Thoracic aorta (tissue), 2 donors: ENCODE measurements around the gene LTF. TPM values are rescaled to one million over a fixed set of nuclear protein-coding genes. Genes with fewer than 3 reads are reported as not detected.

Experiments used
- ATAC-seq: fragments of 150-250 bp; one replicate; pipeline ENCODE4 v1.8.0; 2017; ENCODE audit warnings: low read depth; ENCODE audit not compliant: insufficient number of reproducible peaks, low FRiP score
- DNase-seq: peaks from one replicate; pipeline ENCODE4 v3.0.0-alpha.2; 2020; ENCODE audit warnings: low spot score
- H3K27ac ChIP-seq, 2 donors: fragments of 200-600 bp; sonication (generic); 1 replicate in 1 of 2; 2 replicates in 1 of 2; pipeline ENCODE4 v1.5.1; 2016; ENCODE audit warnings: mild to moderate bottlenecking in 2 of 2, moderate library complexity in 2 of 2
- H3K27me3 ChIP-seq: fragments of 200-600 bp; sonication (generic); replicated peaks from 2 replicates; pipeline ENCODE4 v1.6.0; 2016; ENCODE audit warnings: mild to moderate bottlenecking; ENCODE audit not compliant: insufficient read depth
- H3K36me3 ChIP-seq: fragments of 200-600 bp; sonication (generic); one replicate; pipeline ENCODE4 v1.5.1; 2016
- H3K4me1 ChIP-seq, 2 donors: fragments of 200-600 bp; sonication (generic); 1 replicate in 1 of 2; 2 replicates in 1 of 2; pipeline versions ENCODE4 v1.5.1 to v1.6.0; 2016; ENCODE audit warnings: low read depth in 2 of 2, mild to moderate bottlenecking in 1 of 2; ENCODE audit not compliant: control insufficient read depth in 1 of 2
- H3K4me3 ChIP-seq: fragments of 200-600 bp; sonication (generic); 2 replicates; pipeline ENCODE4 v1.5.1; 2016; ENCODE audit warnings: mild to moderate bottlenecking
- H3K9me3 ChIP-seq: fragments of 200-600 bp; sonication (generic); 2 replicates; pipeline ENCODE4 v1.5.1; 2016
- CTCF ChIP-seq: fragments of 200-600 bp; sonication (generic); IDR thresholded peaks from one replicate; pipeline ENCODE4 v1.5.1; 2019; ENCODE audit warnings: antibody characterized with exemption
- total RNA-seq, 2 donors: library from RNA; depleted of rRNA; stranded (reverse); fragments of >200 nt; gene quantifications; one replicate each; pipeline versions ENCODE4 v1.1.0 to v1.2.3, GENCODE V29; 2016

LTF gene
- total RNA-seq, 2 donors from 2014 or later: 0.28 to 3.0 TPM

- Histone ChIP-seq H3K4me1 (peaks cover 4 to 10% of the 10 kb centered on the region in 2 donors), H3K27ac (no peak overlapping the region), H3K36me3 (no peaks in the 10 kb centered on the region), H3K27me3 (no peaks in the 10 kb centered on the region), H3K9me3 (peaks cover 5% of the 10 kb centered on the region), H3K4me3 (no peak overlapping the region)
- TF ChIP-seq CTCF: no peak
- ATAC-seq (no peak), DNase-seq (no peak)
These were observed 6.1 kb upstream of the LTF start for GRCh38 chr3:46470831-46471230.

- ATAC-seq (no peak), DNase-seq (no peak)
- no peak overlapping the region for H3K27ac ChIP-seq
- no peaks in the 10 kb centered on the region for H3K27me3 ChIP-seq
- no peaks in the 10 kb centered on the region for H3K36me3 ChIP-seq
- H3K4me1 ChIP-seq: peaks cover 4 to 10% of the 10 kb centered on the region in 2 donors
- TF ChIP-seq CTCF: no peak
- no peak overlapping the region for H3K4me3 ChIP-seq
- H3K9me3 ChIP-seq: peaks cover 3% of the 10 kb centered on the region
These were observed 5.1 kb upstream of the LTF start for GRCh38 chr3:46469680-46470357.

- ATAC-seq (no peak), DNase-seq (no peak)
These were observed 4.3 kb upstream of the LTF start for GRCh38 chr3:46468753-46469600.

GRCh38 chr3:46467562-46467961 lies 2.9 kb upstream of the LTF start:
- H3K27me3 ChIP-seq: no peaks in the 10 kb centered on the region
- H3K27ac ChIP-seq: no peak overlapping the region
- TF ChIP-seq CTCF: no peak
- H3K36me3 ChIP-seq: no peaks in the 10 kb centered on the region
- no peak overlapping the region for H3K4me3 ChIP-seq
- no peaks in the 10 kb centered on the region for H3K9me3 ChIP-seq
- ATAC-seq (no peak), DNase-seq (no peak)
- peaks cover 4 to 10% of the 10 kb centered on the region in 2 donors for H3K4me1 ChIP-seq

More at GRCh38 chr3:46468753-46469600, 4.3 kb upstream of the LTF start:
- peaks cover 4 to 10% of the 10 kb centered on the region in 2 donors for H3K4me1 ChIP-seq
- no peaks in the 10 kb centered on the region for H3K27me3 ChIP-seq
- no peaks in the 10 kb centered on the region for H3K9me3 ChIP-seq
- no peaks in the 10 kb centered on the region for H3K36me3 ChIP-seq
- no peak for TF ChIP-seq CTCF
- no peak overlapping the region for H3K4me3 ChIP-seq
- no peak overlapping the region for H3K27ac ChIP-seq

GRCh38 chr3:46466871-46467403 lies 2.2 kb upstream of the LTF start:
- Histone ChIP-seq H3K36me3 (no peaks in the 10 kb centered on the region), H3K27ac (no peak overlapping the region), H3K9me3 (no peaks in the 10 kb centered on the region), H3K4me3 (no peak overlapping the region), H3K4me1 (peaks cover 4 to 10% of the 10 kb centered on the region in 2 donors), H3K27me3 (no peaks in the 10 kb centered on the region)
- DNase-seq (no peak), ATAC-seq (no peak)
- no peak for TF ChIP-seq CTCF
